Endothelial cell of umbilical vein (primary cell): ENCODE measurements around the gene MYO1A. TPM values are rescaled to one million over a fixed set of nuclear protein-coding genes. Genes with fewer than 3 reads are reported as not detected.
A peak's percentile ranks its signal among the peaks of the same experiment; 100 is the strongest.

Experiments used
- BruUV-seq: library from RNA; stranded (reverse); fragments of 400-500 nt; replicated peaks from 2 replicates; lab custom pipeline; 2021; lab: Mats Ljungman, UMichigan
- CTCF ChIA-PET: fragments of 300-600, 350-600 bp; sonication (Branson Sonifier 250); formaldehyde crosslinking; loops from one replicate; lab custom pipeline; 2021; ENCODE audit warnings: antibody characterized with exemption, inconsistent platforms; lab: Charles Lee
- POLR2A ChIA-PET: fragments of 300-600, 350-600 bp; sonication (Branson Sonifier 250); formaldehyde crosslinking; loops from one replicate; lab custom pipeline; 2021; ENCODE audit warnings: antibody characterized with exemption, inconsistent platforms; lab: Charles Lee
- DNase-seq: peaks from one replicate; pipeline ENCODE4 v3.0.0-alpha.2; 2011; ENCODE audit warnings: low read depth, low spot score
- FAIRE-seq: peaks from 2 replicates; lab custom pipeline; 2011; peaks lifted over from hg19 to GRCh38; lab: Jason Lieb, UNC
- H2AFZ ChIP-seq: 2 replicates; pipeline ENCODE4 v1.6.0; 2012; ENCODE audit warnings: low read depth, low read length, control low read depth, inconsistent platforms
- H3K27ac ChIP-seq: 2 replicates; pipeline ENCODE4 v1.5.1; 2011; ENCODE audit warnings: low read depth, mild to moderate bottlenecking, control low read depth, low read length, moderate library complexity; ENCODE audit not compliant: insufficient read depth
- H3K27me3 ChIP-seq, 2 experiments: 2 replicates each; pipeline versions ENCODE4 v1.6.0 to v1.6.1; 2011; ENCODE audit warnings: low read length in 2 of 2, mixed read lengths in 1 of 2; ENCODE audit not compliant: control insufficient read depth in 2 of 2, insufficient read depth in 2 of 2
- H3K36me3 ChIP-seq, 2 experiments: 2 replicates in 1 of 2; 3 replicates in 1 of 2; pipeline ENCODE4 v1.5.1; 2011; ENCODE audit warnings: low read length in 2 of 2, mild to moderate bottlenecking in 1 of 2, moderate library complexity in 1 of 2; ENCODE audit not compliant: control insufficient read depth in 2 of 2, insufficient read depth in 2 of 2; ENCODE audit errors: extremely low read depth in 1 of 2
- H3K4me1 ChIP-seq: 3 replicates; pipeline ENCODE4 v1.5.1; 2011; ENCODE audit warnings: mild to moderate bottlenecking, low read length; ENCODE audit not compliant: control insufficient read depth, insufficient read depth; ENCODE audit errors: extremely low read depth
- H3K4me2 ChIP-seq: 2 replicates; pipeline ENCODE4 v1.6.1; 2011; ENCODE audit warnings: low read length, control low read depth, mixed read lengths; ENCODE audit not compliant: insufficient read depth
- H3K4me3 ChIP-seq, 3 experiments: fragments of 200-600 bp in 1 of 3; sonication (generic), shearing (Covaris generic) in 1 of 3; replicated peaks in 1 of 3; 2 replicates each; pipeline ENCODE4 v1.5.1; 2011 to 2016; ENCODE audit warnings: control low read depth in 3 of 3, low read length in 3 of 3, mild to moderate bottlenecking in 2 of 3, inconsistent platforms in 1 of 3, low read depth in 1 of 3, moderate library complexity in 1 of 3; ENCODE audit not compliant: insufficient read depth in 1 of 3
- H3K79me2 ChIP-seq: 2 replicates; pipeline ENCODE4 v1.6.0; 2012; ENCODE audit warnings: low read length, inconsistent platforms; ENCODE audit not compliant: control insufficient read depth, insufficient read depth
- H3K9ac ChIP-seq: replicated peaks from 2 replicates; pipeline ENCODE3; 2011; ENCODE audit warnings: low read length, control low read depth; ENCODE audit not compliant: insufficient read depth; ENCODE audit errors: extremely low read depth
- H3K9me1 ChIP-seq: replicated peaks from 3 replicates; pipeline ENCODE4 v1.6.0; 2011; ENCODE audit warnings: mild to moderate bottlenecking, low read length; ENCODE audit not compliant: control insufficient read depth, insufficient read depth; ENCODE audit errors: extremely low read depth
- H3K9me3 ChIP-seq: replicated peaks from 2 replicates; pipeline ENCODE4 v1.5.1; 2012; ENCODE audit warnings: low read length, inconsistent platforms; ENCODE audit not compliant: control insufficient read depth, insufficient read depth
- H4K20me1 ChIP-seq: replicated peaks from 2 replicates; pipeline ENCODE3; 2011; ENCODE audit warnings: mild to moderate bottlenecking, low read length; ENCODE audit not compliant: control insufficient read depth, insufficient read depth; ENCODE audit errors: extremely low read depth
- EZH2 ChIP-seq: IDR thresholded peaks from 2 replicates; pipeline ENCODE4 v1.6.1; 2012; ENCODE audit warnings: borderline replicate concordance, low read depth, mild to moderate bottlenecking, moderate library complexity, low read length, inconsistent platforms; ENCODE audit not compliant: severe bottlenecking
- FOS ChIP-seq: IDR thresholded peaks from 2 replicates; pipeline ENCODE4 v1.6.1; 2011; ENCODE audit warnings: mild to moderate bottlenecking, low read length, moderate library complexity, borderline replicate concordance; ENCODE audit not compliant: insufficient read depth
- dilution Hi-C: fragments of 300-500 bp; cut with MboI; formaldehyde crosslinking; loops from one replicate; pipeline ENCODE4 v1.15.0; 2019; ENCODE audit warnings: low sequenced_read_pairs; ENCODE audit not compliant: extremely low pct_ligation_motif_present
- intact Hi-C: fragments of 100-400 bp; cut with micrococcal nuclease; formaldehyde crosslinking; loops from one replicate; pipeline ENCODE4 v1.10.0; 2022
- polyA plus RNA-seq, 4 experiments: library from polyadenylated mRNA; depleted of rRNA in 3 of 4; stranded (reverse) in 3 of 4; unstranded in 1 of 4; fragments of >200 nt; gene quantifications; 2 replicates each; pipeline versions ENCODE4 v1.2.1 to v1.2.3, GENCODE V29; 2011 to 2012; ENCODE audit warnings: missing spikeins in 1 of 4
- total RNA-seq: library from RNA; stranded (reverse); gene quantifications from 2 replicates; pipeline ENCODE4 v1.2.3, GENCODE V29; 2021
- TF ChIP-seq, protein P1 (sequence below), 2 donors: IDR thresholded peaks; 1 replicate in 1 of 2; 2 replicates in 1 of 2; pipeline ENCODE4 v1.5.1; 2011; ENCODE audit warnings: low read length in 2 of 2, mild to moderate bottlenecking in 2 of 2, moderate library complexity in 2 of 2, control low read depth in 1 of 2, inconsistent platforms in 1 of 2, low read depth in 1 of 2; ENCODE audit not compliant: insufficient read depth in 1 of 2; ENCODE audit errors: extremely low read depth in 1 of 2
- TF ChIP-seq, protein P2 (sequence below): IDR thresholded peaks from 2 replicates; pipeline ENCODE4 v1.6.1; 2011; ENCODE audit not compliant: insufficient read depth, insufficient read length

Gene MYO1A
- total and polyA plus RNA-seq, 2 donors (not counting 3 experiments of a cell fraction or from before 2014, with no cell fraction given), result not detected

DNA sequence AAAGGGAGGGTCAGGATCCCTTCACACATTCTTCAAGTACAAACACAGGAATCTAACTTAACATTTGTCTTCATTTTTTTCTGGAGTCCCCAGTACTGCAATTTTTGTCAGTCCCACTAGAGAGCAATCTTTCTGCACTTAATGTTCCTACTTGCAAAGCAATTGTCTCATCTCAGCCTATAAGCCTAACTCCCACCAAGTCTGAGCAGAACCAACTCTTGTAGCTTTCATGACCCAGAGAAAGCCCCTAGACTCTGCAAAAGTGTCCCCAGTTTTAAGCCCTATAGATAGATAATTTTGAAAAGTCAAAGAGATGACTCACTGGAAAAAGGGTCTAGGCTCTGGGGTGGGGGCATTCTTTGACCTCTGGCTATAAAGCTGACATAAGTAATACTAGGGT, 41.8 kb downstream of the MYO1A start:
- DNase-seq, result peak; percentile 73
- H3K4me1 ChIP-seq, result peaks cover 8% of the 10 kb centered on the region
- H3K27ac ChIP-seq, result no peak overlapping the region
- BruUV-seq, result no TSS peak
- ChIA-PET CTCF (interaction anchor here (0.9 to 5.5 kb wide), 7 partner anchors 9 to 116 kb away, joined by 3 to 32 read pairs (median 4); partner anchors contain the start of gene STAT6), POLR2A (no interaction called here)
- H3K79me2 ChIP-seq, result peaks cover 17% of the 10 kb centered on the region
- H2AFZ ChIP-seq, result no peak overlapping the region
- no peak overlapping the region for H3K4me3 ChIP-seq
- H3K4me2 ChIP-seq, result no peak overlapping the region
- H3K27me3 ChIP-seq, result peaks cover 9 to 14% of the 10 kb centered on the region in 2 experiments
- dilution Hi-C loops, result no loop called here
- no peaks in the 10 kb centered on the region for H3K9me3 ChIP-seq
- H3K36me3 ChIP-seq, result peaks cover 0 to 11% of the 10 kb centered on the region in 2 experiments
- H4K20me1 ChIP-seq, result no peaks in the 10 kb centered on the region
- FAIRE-seq, result peak; percentile 89
- intact Hi-C loops, result loop anchor here (1.0 kb wide), 3 partner anchors 53 to 175 kb away; no protein-coding TSS in a partner anchor
- H3K9ac ChIP-seq, result no peak overlapping the region
- TF ChIP-seq, protein P1, sequence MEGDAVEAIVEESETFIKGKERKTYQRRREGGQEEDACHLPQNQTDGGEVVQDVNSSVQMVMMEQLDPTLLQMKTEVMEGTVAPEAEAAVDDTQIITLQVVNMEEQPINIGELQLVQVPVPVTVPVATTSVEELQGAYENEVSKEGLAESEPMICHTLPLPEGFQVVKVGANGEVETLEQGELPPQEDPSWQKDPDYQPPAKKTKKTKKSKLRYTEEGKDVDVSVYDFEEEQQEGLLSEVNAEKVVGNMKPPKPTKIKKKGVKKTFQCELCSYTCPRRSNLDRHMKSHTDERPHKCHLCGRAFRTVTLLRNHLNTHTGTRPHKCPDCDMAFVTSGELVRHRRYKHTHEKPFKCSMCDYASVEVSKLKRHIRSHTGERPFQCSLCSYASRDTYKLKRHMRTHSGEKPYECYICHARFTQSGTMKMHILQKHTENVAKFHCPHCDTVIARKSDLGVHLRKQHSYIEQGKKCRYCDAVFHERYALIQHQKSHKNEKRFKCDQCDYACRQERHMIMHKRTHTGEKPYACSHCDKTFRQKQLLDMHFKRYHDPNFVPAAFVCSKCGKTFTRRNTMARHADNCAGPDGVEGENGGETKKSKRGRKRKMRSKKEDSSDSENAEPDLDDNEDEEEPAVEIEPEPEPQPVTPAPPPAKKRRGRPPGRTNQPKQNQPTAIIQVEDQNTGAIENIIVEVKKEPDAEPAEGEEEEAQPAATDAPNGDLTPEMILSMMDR (IDR thresholded peaks at IDR 0.05; ENCODE audit: extremely low read depth in 1 of 2, insufficient read depth in 1 of 2, low read depth in 1 of 2, low read length in 2 of 2), result peak; percentile 41 to 47
- no peak for TF ChIP-seq EZH2
- no peak for TF ChIP-seq FOS
- TF ChIP-seq, protein P2, sequence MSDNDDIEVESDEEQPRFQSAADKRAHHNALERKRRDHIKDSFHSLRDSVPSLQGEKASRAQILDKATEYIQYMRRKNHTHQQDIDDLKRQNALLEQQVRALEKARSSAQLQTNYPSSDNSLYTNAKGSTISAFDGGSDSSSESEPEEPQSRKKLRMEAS, result no peak
- H3K9me1 ChIP-seq, result no peaks in the 10 kb centered on the region
